Stomach smooth muscle (tissue), 2 donors: ENCODE data around the gene CCL2.

Experiments used
- H3K27ac ChIP-seq: one replicate; pipeline ENCODE4 v1.7.0; 2013; ENCODE audit warnings: mild to moderate bottlenecking, low read length, inconsistent platforms
- H3K27me3 ChIP-seq, 2 donors: one replicate each; pipeline ENCODE4 v1.7.0; 2013; ENCODE audit warnings: low read length in 2 of 2; ENCODE audit not compliant: insufficient read depth in 2 of 2, control insufficient read depth in 1 of 2
- H3K36me3 ChIP-seq, 2 donors: one replicate each; pipeline ENCODE4 v1.7.0; 2013; ENCODE audit warnings: low read length in 2 of 2; ENCODE audit not compliant: control insufficient read depth in 2 of 2, insufficient read depth in 2 of 2
- H3K4me1 ChIP-seq: one replicate; pipeline ENCODE4 v1.7.0; 2013; ENCODE audit warnings: low read length; ENCODE audit not compliant: control insufficient read depth, insufficient read depth
- H3K4me3 ChIP-seq, 2 donors: one replicate each; pipeline ENCODE4 v1.7.0; 2013; ENCODE audit warnings: low read length in 2 of 2
- H3K9ac ChIP-seq, 2 donors: one replicate each; pipeline ENCODE4 v1.7.0; 2013; ENCODE audit warnings: low read length in 2 of 2, mild to moderate bottlenecking in 1 of 2
- H3K9me3 ChIP-seq, 2 donors: one replicate each; pipeline ENCODE4 v1.7.0; 2013; ENCODE audit warnings: low read length in 2 of 2; ENCODE audit not compliant: control insufficient read depth in 2 of 2
- donor health status: healthy.
- donor health status: Pancreatic carcinoma.

The CCL2 gene

DNA sequence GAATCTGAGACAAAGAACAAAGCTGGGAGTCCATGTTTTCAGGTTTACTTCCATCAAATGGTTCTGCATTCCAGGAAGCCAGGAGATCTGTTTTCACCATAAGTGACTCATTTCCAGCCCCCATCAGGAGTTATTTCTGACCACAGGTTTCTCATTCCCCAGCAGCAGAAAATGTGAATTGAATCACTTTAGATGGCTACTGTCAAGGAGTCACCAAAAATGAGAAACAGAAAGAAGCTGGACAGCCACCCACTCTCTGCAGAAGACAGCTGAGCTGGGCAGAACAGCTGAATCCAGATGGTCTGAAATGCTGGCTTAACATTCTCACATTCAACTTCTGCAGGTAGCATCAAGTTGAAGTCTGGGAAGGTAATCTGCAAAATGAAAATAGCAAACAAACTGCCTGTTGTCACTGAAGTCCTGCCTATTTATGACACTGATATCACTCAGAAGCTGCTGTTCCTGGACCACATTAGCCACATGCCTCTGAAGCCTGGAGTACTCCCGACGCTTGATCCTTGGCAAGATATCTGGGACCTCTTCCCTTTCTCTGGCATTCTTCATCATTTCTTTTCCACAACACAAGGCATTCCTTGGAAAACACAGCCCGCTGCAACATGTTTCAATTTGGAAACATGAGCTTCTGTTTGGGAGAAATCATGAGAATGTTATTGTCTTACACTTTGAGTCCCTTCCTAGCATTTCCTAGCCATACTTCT is 45.7 kb downstream of the CCL2 start:
- peaks cover 0 to 4% of the 10 kb centered on the region in 2 donors for H3K27me3 ChIP-seq
- H3K9me3 ChIP-seq, result no peaks in the 10 kb centered on the region
- no peak overlapping the region for H3K27ac ChIP-seq
- no peaks in the 10 kb centered on the region for H3K36me3 ChIP-seq
- no peak overlapping the region for H3K4me3 ChIP-seq
- H3K9ac ChIP-seq, result no peak overlapping the region
- no peaks in the 10 kb centered on the region for H3K4me1 ChIP-seq

DNA sequence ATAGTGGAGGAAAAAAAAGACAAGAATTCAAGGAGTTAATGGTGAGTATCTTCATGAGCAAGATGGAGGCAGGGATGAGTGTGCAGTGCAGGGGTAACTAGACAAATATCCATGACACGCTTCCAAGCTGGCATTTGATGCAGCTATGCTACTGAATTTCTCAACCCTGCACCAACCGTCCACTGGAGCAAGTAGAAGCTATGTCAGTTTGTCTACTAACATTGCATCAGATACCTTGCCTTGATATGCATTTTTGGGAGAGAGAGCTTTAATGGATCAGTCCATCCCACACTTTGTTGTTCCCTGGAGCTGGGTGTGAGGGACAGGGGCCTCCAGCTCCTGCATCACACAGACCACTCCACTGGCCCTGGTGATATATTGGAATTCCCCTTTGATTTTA is 46.9 kb downstream of the CCL2 start:
- H3K27me3 ChIP-seq, result peaks cover 0 to 4% of the 10 kb centered on the region in 2 donors
- H3K9ac ChIP-seq, result no peak overlapping the region
- H3K4me3 ChIP-seq, result no peak overlapping the region
- no peaks in the 10 kb centered on the region for H3K9me3 ChIP-seq
- no peaks in the 10 kb centered on the region for H3K36me3 ChIP-seq
- H3K27ac ChIP-seq, result no peak overlapping the region
- peaks cover 3% of the 10 kb centered on the region for H3K4me1 ChIP-seq

DNA sequence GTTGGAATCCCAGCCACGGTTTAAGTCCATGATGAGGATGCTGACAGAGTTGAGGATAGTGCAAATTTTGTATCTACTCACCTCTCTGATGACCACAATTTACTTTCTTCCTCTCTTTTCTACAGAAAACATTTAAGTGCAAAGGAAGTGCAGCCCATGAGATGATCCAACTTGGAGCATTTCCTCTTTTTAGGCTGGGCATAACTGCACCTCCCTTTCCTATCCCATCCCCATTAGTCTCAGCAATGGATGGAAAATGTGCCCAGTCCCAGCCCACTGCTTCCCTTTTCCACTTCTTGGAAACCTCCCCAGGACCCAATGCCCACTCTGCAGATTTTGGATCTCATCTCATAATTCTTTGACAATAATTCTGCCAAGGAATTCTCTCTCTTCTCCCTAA is 47.6 kb downstream of the CCL2 start:
- Histone ChIP-seq H3K36me3 (no peaks in the 10 kb centered on the region), H3K9me3 (no peaks in the 10 kb centered on the region), H3K27ac (no peak overlapping the region), H3K9ac (no peak overlapping the region), H3K27me3 (peaks cover 0 to 4% of the 10 kb centered on the region in 2 donors), H3K4me3 (no peak overlapping the region), H3K4me1 (peaks cover 3% of the 10 kb centered on the region)

DNA sequence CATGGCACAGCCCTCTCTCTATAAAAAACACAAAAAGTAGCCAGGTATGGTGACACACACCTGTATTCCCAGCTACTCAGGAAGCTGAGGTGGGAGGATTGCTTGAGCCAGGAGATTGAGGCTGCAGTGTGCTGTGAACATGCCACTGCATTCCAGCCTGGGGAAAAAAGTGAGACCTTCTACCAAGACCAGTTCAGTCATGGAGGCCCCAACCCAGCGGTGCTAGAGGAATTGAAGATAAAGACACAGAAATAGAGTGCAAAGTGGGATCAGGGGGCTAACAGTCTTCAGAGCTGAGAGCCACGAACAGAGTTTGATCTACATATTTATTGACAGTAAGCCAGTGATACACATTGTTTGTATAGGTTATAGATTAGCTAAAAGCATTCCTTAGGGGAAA is 48.5 kb downstream of the CCL2 start:
- Histone ChIP-seq H3K4me1 (peaks cover 3% of the 10 kb centered on the region), H3K4me3 (no peak overlapping the region), H3K27ac (no peak overlapping the region), H3K36me3 (no peaks in the 10 kb centered on the region), H3K9me3 (no peaks in the 10 kb centered on the region), H3K27me3 (no peaks in the 10 kb centered on the region), H3K9ac (no peak overlapping the region)

DNA sequence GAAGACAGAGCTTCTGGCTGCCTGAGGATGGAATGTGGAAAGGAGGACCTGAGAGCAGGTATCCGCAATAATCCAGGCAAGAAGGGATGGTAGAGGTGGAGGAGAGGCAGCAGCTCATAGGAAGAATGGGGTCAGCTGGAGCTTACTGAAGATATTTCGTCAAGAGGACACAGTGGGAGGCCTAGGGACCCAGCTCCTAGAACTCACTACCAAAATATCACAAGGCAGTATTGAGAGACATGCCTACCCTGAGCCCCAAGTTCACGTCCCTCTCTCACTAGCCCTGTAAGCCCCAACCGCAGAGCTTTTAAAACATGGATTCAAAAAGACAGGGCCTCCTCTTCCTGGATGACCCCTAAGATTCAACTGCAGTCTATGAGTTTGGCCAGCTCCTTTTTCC is 50.0 kb downstream of the CCL2 start:
- no peak overlapping the region for H3K9ac ChIP-seq
- no peaks in the 10 kb centered on the region for H3K36me3 ChIP-seq
- peaks cover 3% of the 10 kb centered on the region for H3K4me1 ChIP-seq
- no peaks in the 10 kb centered on the region for H3K9me3 ChIP-seq
- H3K27me3 ChIP-seq, result no peaks in the 10 kb centered on the region
- no peak overlapping the region for H3K27ac ChIP-seq
- H3K4me3 ChIP-seq, result no peak overlapping the region

DNA sequence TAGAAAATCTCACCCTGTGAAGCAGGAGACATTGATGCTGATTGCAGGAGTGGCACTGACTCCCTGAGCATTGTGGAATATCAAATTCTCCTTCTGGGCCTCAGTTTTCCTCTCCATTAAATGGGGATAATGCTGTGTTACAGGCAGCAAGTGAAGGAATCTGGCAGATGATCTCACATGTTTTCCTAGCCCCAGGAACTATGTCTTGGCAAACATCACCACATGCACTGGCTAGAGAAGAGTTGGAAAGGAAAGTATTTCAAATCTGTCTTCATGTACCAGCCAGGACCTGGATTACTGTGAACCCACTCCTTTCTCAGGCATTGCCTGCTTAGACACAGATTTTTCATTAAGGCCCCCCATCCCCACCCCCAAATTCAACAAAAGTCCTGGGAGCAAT is 50.5 kb downstream of the CCL2 start:
- Histone ChIP-seq H3K4me3 (no peak overlapping the region), H3K27me3 (no peaks in the 10 kb centered on the region), H3K4me1 (peaks cover 3% of the 10 kb centered on the region), H3K36me3 (no peaks in the 10 kb centered on the region), H3K27ac (no peak overlapping the region), H3K9me3 (no peaks in the 10 kb centered on the region), H3K9ac (no peak overlapping the region)

DNA sequence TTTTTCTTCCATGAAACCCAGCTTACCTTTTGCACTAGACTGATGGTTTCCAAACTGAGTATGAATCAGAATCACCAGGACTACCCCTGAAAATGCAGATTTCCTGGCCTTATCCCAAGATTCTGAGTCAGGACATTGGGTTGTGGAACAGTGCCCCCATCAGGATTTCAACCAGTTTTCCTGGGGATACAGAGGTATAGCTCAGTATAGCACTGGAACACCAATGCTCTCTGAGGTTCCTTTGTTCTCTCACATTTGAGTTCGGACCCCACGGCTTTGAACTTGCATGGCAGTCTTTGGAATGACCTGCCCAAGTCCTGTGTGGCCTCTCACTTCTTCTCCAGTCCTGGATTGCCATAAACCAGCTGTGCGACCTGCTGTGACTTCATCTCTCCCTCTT is 51.4 kb downstream of the CCL2 start:
- no peak overlapping the region for H3K27ac ChIP-seq
- no peaks in the 10 kb centered on the region for H3K27me3 ChIP-seq
- H3K4me1 ChIP-seq, result peaks cover 3% of the 10 kb centered on the region
- no peak overlapping the region for H3K9ac ChIP-seq
- H3K9me3 ChIP-seq, result no peaks in the 10 kb centered on the region
- no peak overlapping the region for H3K4me3 ChIP-seq
- no peaks in the 10 kb centered on the region for H3K36me3 ChIP-seq
